Limb (tissue), 2 donors: ENCODE data around the gene ZNF280A.

Experiments
- DNase-seq, 2 donors: peaks; one replicate each; pipeline ENCODE4 v3.0.0-alpha.2; 2016; ENCODE audit errors: extremely low spot score in 2 of 2

ZNF280A gene

GRCh38 chr22:22520020-22520656, at the start of gene ZNF280A:
Gene ZNF280A, minus strand, starts transcription at chr22:22520270. Its CDS starts 4,640 bp downstream, at chr22:22515630.
- DNase-seq: no peak

GRCh38 chr22:22569218-22569617, 49.1 kb upstream of the ZNF280A start:
- no peak for DNase-seq

- DNase-seq: no peak
Observed at GRCh38 chr22:22565981-22566380, 45.9 kb upstream of the ZNF280A start.

- peak in 1 of 2 donors; percentile 51 for DNase-seq
Observed at GRCh38 chr22:22558972-22559603, 39.0 kb upstream of the ZNF280A start, which contains the start of gene PRAME. Gene PRAME, minus strand, starts transcription at chr22:22559265. Its CDS starts 2,433 bp downstream, at chr22:22556832.

GRCh38 chr22:22558071-22558971, 38.3 kb upstream of the ZNF280A start:
- no peak for DNase-seq

GRCh38 chr22:22556995-22557925, 37.2 kb upstream of the ZNF280A start:
- no peak for DNase-seq

- DNase-seq: no peak
Observed at GRCh38 chr22:22556578-22556977, 36.5 kb upstream of the ZNF280A start.

- no peak for DNase-seq
Observed at GRCh38 chr22:22555596-22555995, 35.5 kb upstream of the ZNF280A start.

- no peak for DNase-seq
Observed at GRCh38 chr22:22554587-22555284, 34.7 kb upstream of the ZNF280A start.

- DNase-seq: no peak
Observed at GRCh38 chr22:22553735-22554586, 33.9 kb upstream of the ZNF280A start.

GRCh38 chr22:22553141-22553540, 33.1 kb upstream of the ZNF280A start:
- no peak for DNase-seq

- no peak for DNase-seq
Observed at GRCh38 chr22:22552630-22553029, 32.6 kb upstream of the ZNF280A start.

GRCh38 chr22:22550789-22551434, 30.8 kb upstream of the ZNF280A start:
- DNase-seq: no peak

- no peak for DNase-seq
Observed at GRCh38 chr22:22548910-22549309, 28.8 kb upstream of the ZNF280A start.

GRCh38 chr22:22548317-22548716, 28.2 kb upstream of the ZNF280A start:
- no peak for DNase-seq

GRCh38 chr22:22547692-22548300, 27.7 kb upstream of the ZNF280A start:
- no peak for DNase-seq

- no peak for DNase-seq
Observed at GRCh38 chr22:22547226-22547625, 27.2 kb upstream of the ZNF280A start.

- no peak for DNase-seq
Observed at GRCh38 chr22:22546490-22546889, 26.4 kb upstream of the ZNF280A start.

GRCh38 chr22:22545084-22545483, 25.0 kb upstream of the ZNF280A start:
- no peak for DNase-seq
